ENCODE data around the gene AKAIN1. TPM values are rescaled to one million over a fixed set of nuclear protein-coding genes. Genes with fewer than 3 reads are reported as not detected.

Gene AKAIN1
- total RNA-seq = not detected
- polyA plus RNA-seq = not detected
- total RNA-seq = 0 to 0.13 (median 0) reads per million in 6 experiments

- Mint-ChIP-seq H3K9me3 (peaks cover 0 to 12% (median 2%) of the 10 kb centered on the region in 9 donors), H3K4me3 (peak within 1 kb of the TSS; percentile 52 to 85 (median 72)), H3K27ac (peak within 1 kb of the TSS in 1 of 10 donors; percentile 65), H3K4me1 (peaks cover 13 to 23% (median 16%) of the 10 kb centered on the region in 4 donors), H3K27me3 (peaks cover 24 to 70% (median 53%) of the 10 kb centered on the region in 5 donors), H3K36me3 (peaks cover 0 to 32% (median 8%) of the 10 kb centered on the region in 3 donors)
- ATAC-seq (peak; percentile 53 to 91), DNase-seq (peak in 6 of 10 donors; percentile 11 to 46 (median 28))
- POLR2A ChIA-PET = no interaction called here
These were observed at the start of gene AKAIN1 for GRCh38 chr18:5197032-5197434. Gene AKAIN1 (minus strand): TSS chr18:5197257. CDS start chr18:5197053, 204 bp downstream.

- POLR2A ChIA-PET = no interaction called here
- H3K36me3 Mint-ChIP-seq = peaks cover 22 to 46% (median 45%) of the 10 kb centered on the region in 3 donors
- no peak for ATAC-seq
These were observed 47.9 kb upstream of the AKAIN1 start for GRCh38 chr18:5244941-5245340.

GRCh38 chr18:5239447-5239846 is 42.4 kb upstream of the AKAIN1 start:
- peaks cover 0 to 10% (median 3%) of the 10 kb centered on the region in 9 donors for H3K9me3 Mint-ChIP-seq
- H3K36me3 Mint-ChIP-seq = peaks cover 22 to 47% (median 46%) of the 10 kb centered on the region in 3 donors
- POLR2A ChIA-PET = interaction anchor here (1.5 to 11.0 kb wide), 3 partner anchors 49 to 80 kb away, joined by 4 to 289 read pairs (median 40); partner anchors contain the start of gene ZBTB14
- peaks cover 14 to 61% (median 41%) of the 10 kb centered on the region in 4 donors for H3K4me1 Mint-ChIP-seq
- H3K4me3 Mint-ChIP-seq = peak overlapping the region; percentile 33 to 96 (median 74)
- peak overlapping the region in 8 of 10 donors; percentile 40 to 99 (median 72) for H3K27ac Mint-ChIP-seq
- ATAC-seq (no peak), DNase-seq (no peak)
- H3K27me3 Mint-ChIP-seq = no peaks in the 10 kb centered on the region

More at GRCh38 chr18:5244941-5245340, 47.9 kb upstream of the AKAIN1 start:
- Mint-ChIP-seq H3K27me3 (no peaks in the 10 kb centered on the region), H3K9me3 (peaks cover 0 to 13% (median 3%) of the 10 kb centered on the region in 9 donors), H3K4me1 (peaks cover 11 to 28% (median 21%) of the 10 kb centered on the region in 4 donors), H3K4me3 (no peak overlapping the region), H3K27ac (peak overlapping the region in 2 of 10 donors; percentile 7 to 50)
- no peak for DNase-seq

GRCh38 chr18:5238371-5238976 is 41.4 kb upstream of the AKAIN1 start:
- Mint-ChIP-seq H3K4me3 (peak overlapping the region; percentile 92 to 97 (median 94)), H3K4me1 (peaks cover 18 to 61% (median 43%) of the 10 kb centered on the region in 4 donors), H3K36me3 (peaks cover 21 to 40% (median 37%) of the 10 kb centered on the region in 3 donors), H3K27me3 (peaks cover 0 to 6% (median 0%) of the 10 kb centered on the region in 5 donors), H3K27ac (peak overlapping the region; percentile 97 to 99 (median 98)), H3K9me3 (peaks cover 0 to 8% (median 0%) of the 10 kb centered on the region in 9 donors)
- POLR2A ChIA-PET = interaction anchor here (0.7 to 11.0 kb wide), 16 partner anchors 10 to 1991 kb away, joined by 3 to 289 read pairs (median 5); partner anchors contain the start of genes MYL12A and ZBTB14
- DNase-seq = peak in 7 of 10 donors; percentile 7 to 69 (median 38)
- ATAC-seq = peak; percentile 57 to 67

- peaks cover 19 to 58% (median 43%) of the 10 kb centered on the region in 4 donors for H3K4me1 Mint-ChIP-seq
- peaks cover 0 to 6% (median 0%) of the 10 kb centered on the region in 5 donors for H3K27me3 Mint-ChIP-seq
- peak; percentile 87 to 88 for ATAC-seq
- H3K9me3 Mint-ChIP-seq = peaks cover 0 to 8% (median 0%) of the 10 kb centered on the region in 9 donors
- POLR2A ChIA-PET = interaction anchor here (0.7 to 11.0 kb wide), 21 partner anchors 11 to 1990 kb away, joined by 3 to 289 read pairs (median 5); partner anchors contain the start of genes MYL12A and ZBTB14
- H3K27ac Mint-ChIP-seq = peak overlapping the region; percentile 97 to 99 (median 98)
- peak overlapping the region; percentile 92 to 97 (median 94) for H3K4me3 Mint-ChIP-seq
- H3K36me3 Mint-ChIP-seq = peaks cover 19 to 33% (median 31%) of the 10 kb centered on the region in 3 donors
- peak; percentile 68 to 97 (median 86) for DNase-seq
These were observed 40.8 kb upstream of the AKAIN1 start for GRCh38 chr18:5237723-5238370.

- POLR2A ChIA-PET = interaction anchor here (0.5 to 11.0 kb wide), 20 partner anchors 12 to 1989 kb away, joined by 3 to 289 read pairs (median 5); partner anchors contain the start of genes MYL12A and ZBTB14
- peak overlapping the region; percentile 97 to 99 (median 98) for H3K27ac Mint-ChIP-seq
- peaks cover 13 to 28% (median 25%) of the 10 kb centered on the region in 3 donors for H3K36me3 Mint-ChIP-seq
- H3K4me1 Mint-ChIP-seq = peaks cover 17 to 58% (median 41%) of the 10 kb centered on the region in 4 donors
- peak; percentile 7 to 19 for ATAC-seq
- peaks cover 0 to 6% (median 0%) of the 10 kb centered on the region in 5 donors for H3K27me3 Mint-ChIP-seq
- DNase-seq = peak in 3 of 10 donors; percentile 1 to 65 (median 6)
- peaks cover 0 to 11% (median 0%) of the 10 kb centered on the region in 9 donors for H3K9me3 Mint-ChIP-seq
- H3K4me3 Mint-ChIP-seq = peak overlapping the region; percentile 92 to 97 (median 94)
These were observed 40.1 kb upstream of the AKAIN1 start for GRCh38 chr18:5237083-5237722.

GRCh38 chr18:5214583-5215351 is 17.7 kb upstream of the AKAIN1 start:
- Mint-ChIP-seq H3K9me3 (peaks cover 0 to 3% (median 0%) of the 10 kb centered on the region in 9 donors), H3K27ac (peak overlapping the region in 2 of 10 donors; percentile 10 to 23), H3K4me1 (peaks cover 18 to 21% (median 20%) of the 10 kb centered on the region in 4 donors), H3K27me3 (peaks cover 0 to 6% (median 2%) of the 10 kb centered on the region in 5 donors), H3K36me3 (peaks cover 0 to 3% (median 0%) of the 10 kb centered on the region in 3 donors), H3K4me3 (peak overlapping the region in 1 of 10 donors; percentile 31)
- DNase-seq (no peak), ATAC-seq (peak; percentile 63 to 77)
- POLR2A ChIA-PET = interaction anchor here (0.7 to 1.0 kb wide), 3 partner anchors 23 to 81 kb away, joined by 3 to 6 read pairs (median 3); partner anchors contain the start of gene ZBTB14

GRCh38 chr18:5207471-5208150 is 10.6 kb upstream of the AKAIN1 start:
- H3K27me3 Mint-ChIP-seq = peaks cover 0 to 2% (median 0%) of the 10 kb centered on the region in 5 donors
- H3K4me1 Mint-ChIP-seq = peaks cover 5 to 19% (median 14%) of the 10 kb centered on the region in 4 donors
- H3K9me3 Mint-ChIP-seq = peaks cover 0 to 3% (median 0%) of the 10 kb centered on the region in 9 donors
- no peaks in the 10 kb centered on the region for H3K36me3 Mint-ChIP-seq
- no peak overlapping the region for H3K4me3 Mint-ChIP-seq
- H3K27ac Mint-ChIP-seq = no peak overlapping the region
- DNase-seq (no peak), ATAC-seq (no peak)
- POLR2A ChIA-PET = no interaction called here

GRCh38 chr18:5198311-5198710 is 1.3 kb upstream of the AKAIN1 start:
- Mint-ChIP-seq H3K27me3 (peaks cover 24 to 68% (median 53%) of the 10 kb centered on the region in 5 donors), H3K9me3 (peaks cover 0 to 12% (median 2%) of the 10 kb centered on the region in 9 donors), H3K36me3 (peaks cover 0 to 32% (median 8%) of the 10 kb centered on the region in 3 donors), H3K4me3 (peak overlapping the region in 2 of 10 donors; percentile 43 to 44), H3K27ac (no peak overlapping the region), H3K4me1 (peaks cover 13 to 23% (median 15%) of the 10 kb centered on the region in 4 donors)
- DNase-seq (no peak), ATAC-seq (no peak)
- POLR2A ChIA-PET = interaction anchor here (1.1 kb wide), 1 partner anchor 96 kb away, joined by 3 read pairs; no protein-coding TSS in a partner anchor

- POLR2A ChIA-PET = no interaction called here
- ATAC-seq (no peak), DNase-seq (no peak)
- Mint-ChIP-seq H3K36me3 (peaks cover 0 to 32% (median 8%) of the 10 kb centered on the region in 3 donors), H3K4me3 (peak overlapping the region in 8 of 10 donors; percentile 47 to 85 (median 76)), H3K9me3 (peaks cover 0 to 12% (median 2%) of the 10 kb centered on the region in 9 donors), H3K27me3 (peaks cover 24 to 70% (median 53%) of the 10 kb centered on the region in 5 donors), H3K4me1 (peaks cover 13 to 23% (median 16%) of the 10 kb centered on the region in 4 donors), H3K27ac (no peak overlapping the region)
These were observed 404 bp upstream of the AKAIN1 start for GRCh38 chr18:5197461-5197860.
